Caco-2 (cell line): ENCODE data around the gene SMC1B. TPM values are rescaled to one million over a fixed set of nuclear protein-coding genes. Genes with fewer than 3 reads are reported as not detected.
A peak's percentile ranks its signal among the peaks of the same experiment; 100 is the strongest.

Source experiments
- BruUV-seq: library from RNA; stranded (reverse); fragments of 400-500 nt; replicated peaks from 2 replicates; lab custom pipeline; 2021; lab: Mats Ljungman, UMichigan
- CTCF ChIA-PET: fragments of 300-600 bp; sonication (Branson Sonifier 250); formaldehyde crosslinking; loops from one replicate; lab custom pipeline; 2022; ENCODE audit warnings: antibody characterized with exemption; lab: Charles Lee
- POLR2A ChIA-PET: fragments of 300-600 bp; sonication (Branson Sonifier 250); formaldehyde crosslinking; loops from one replicate; lab custom pipeline; 2022; ENCODE audit warnings: antibody characterized with exemption; lab: Charles Lee
- DNase-seq, 2 experiments: peaks; one replicate each; pipeline versions ENCODE4 v3.0.0 to v3.0.0-alpha.2; 2020 to 2022
- H3K27me3 ChIP-seq: replicated peaks from 2 replicates; pipeline ENCODE4 v1.6.0; 2011; ENCODE audit warnings: low read length; ENCODE audit not compliant: control insufficient read depth, insufficient read depth
- H3K36me3 ChIP-seq: 2 replicates; pipeline ENCODE4 v1.5.1; 2011; ENCODE audit warnings: low read length; ENCODE audit not compliant: control insufficient read depth, insufficient read depth
- H3K4me1 ChIP-seq: fragments of 250-450 bp; sonication (Bioruptor Pico); 2 replicates; pipeline ENCODE4 v1.5.1; 2020; ENCODE audit warnings: mild to moderate bottlenecking
- H3K4me3 ChIP-seq: 2 replicates; pipeline ENCODE4 v1.5.1; 2011; ENCODE audit warnings: low read depth, mild to moderate bottlenecking, control low read depth, low read length
- H3K9me3 ChIP-seq: fragments of 250-450 bp; sonication (Bioruptor Pico); 2 replicates; pipeline ENCODE4 v1.5.1; 2020; ENCODE audit warnings: mild to moderate bottlenecking, moderate library complexity
- H3K27ac Mint-ChIP-seq: one replicate; pipeline ENCODE4 v1.8.0; 2022; ENCODE audit warnings: mixed read lengths; ENCODE audit not compliant: unreplicated experiment
- H3K27me3 Mint-ChIP-seq: one replicate; pipeline ENCODE4 v1.8.0; 2022; ENCODE audit warnings: mixed read lengths; ENCODE audit not compliant: insufficient read depth, unreplicated experiment
- H3K36me3 Mint-ChIP-seq: one replicate; pipeline ENCODE4 v1.8.0; 2022; ENCODE audit warnings: mild to moderate bottlenecking, mixed read lengths; ENCODE audit not compliant: insufficient read depth, unreplicated experiment
- H3K4me1 Mint-ChIP-seq: one replicate; pipeline ENCODE4 v1.8.0; 2022; ENCODE audit warnings: low read depth, mixed read lengths; ENCODE audit not compliant: unreplicated experiment
- H3K4me3 Mint-ChIP-seq: one replicate; pipeline ENCODE4 v1.8.0; 2022; ENCODE audit warnings: mild to moderate bottlenecking, moderate library complexity, mixed read lengths; ENCODE audit not compliant: unreplicated experiment
- H3K9me3 Mint-ChIP-seq: one replicate; pipeline ENCODE4 v1.8.0; 2022; ENCODE audit warnings: mixed read lengths; ENCODE audit not compliant: unreplicated experiment
- intact Hi-C: fragments of 100-400 bp; cut with micrococcal nuclease; formaldehyde crosslinking; loops from one replicate; pipeline ENCODE4 v1.10.0; 2022; ENCODE audit not compliant: unreplicated experiment
- total RNA-seq: library from RNA; stranded (reverse); gene quantifications from 2 replicates; pipeline ENCODE4 v1.2.3, GENCODE V29; 2022
- TF ChIP-seq, protein P1 (sequence below), 2 experiments: fragments of 200-600 bp in 1 of 2; IDR thresholded peaks; 1 replicate in 1 of 2; 2 replicates in 1 of 2; pipeline versions ENCODE4 v1.5.1 to v1.8.0; 2011 to 2022; ENCODE audit warnings: antibody characterized with exemption in 1 of 2, control low read depth in 1 of 2, inconsistent platforms in 1 of 2, low read depth in 1 of 2, low read length in 1 of 2, mild to moderate bottlenecking in 1 of 2, moderate library complexity in 1 of 2; ENCODE audit not compliant: insufficient read depth in 1 of 2, severe bottlenecking in 1 of 2, unreplicated experiment in 1 of 2

The SMC1B gene
- total RNA-seq, 1 experiment from 2014 or later, result 5.3 TPM

- Mint-ChIP-seq H3K36me3 (peaks cover 44% of the 10 kb centered on the region), H3K27me3 (no peaks in the 10 kb centered on the region), H3K9me3 (no peaks in the 10 kb centered on the region), H3K4me1 (no peaks in the 10 kb centered on the region), H3K27ac (no peak overlapping the region), H3K4me3 (no peak overlapping the region)
- H3K27me3 ChIP-seq, result no peaks in the 10 kb centered on the region
- H3K4me1 ChIP-seq, result no peaks in the 10 kb centered on the region
- H3K9me3 ChIP-seq, result no peaks in the 10 kb centered on the region
- ChIA-PET CTCF (no interaction called here), POLR2A (no interaction called here)
- no peak overlapping the region for H3K4me3 ChIP-seq
- BruUV-seq, result no TSS peak
- no peaks in the 10 kb centered on the region for H3K36me3 ChIP-seq
- no peak for DNase-seq
- intact Hi-C loops, result no loop called here
- TF ChIP-seq, protein P1, sequence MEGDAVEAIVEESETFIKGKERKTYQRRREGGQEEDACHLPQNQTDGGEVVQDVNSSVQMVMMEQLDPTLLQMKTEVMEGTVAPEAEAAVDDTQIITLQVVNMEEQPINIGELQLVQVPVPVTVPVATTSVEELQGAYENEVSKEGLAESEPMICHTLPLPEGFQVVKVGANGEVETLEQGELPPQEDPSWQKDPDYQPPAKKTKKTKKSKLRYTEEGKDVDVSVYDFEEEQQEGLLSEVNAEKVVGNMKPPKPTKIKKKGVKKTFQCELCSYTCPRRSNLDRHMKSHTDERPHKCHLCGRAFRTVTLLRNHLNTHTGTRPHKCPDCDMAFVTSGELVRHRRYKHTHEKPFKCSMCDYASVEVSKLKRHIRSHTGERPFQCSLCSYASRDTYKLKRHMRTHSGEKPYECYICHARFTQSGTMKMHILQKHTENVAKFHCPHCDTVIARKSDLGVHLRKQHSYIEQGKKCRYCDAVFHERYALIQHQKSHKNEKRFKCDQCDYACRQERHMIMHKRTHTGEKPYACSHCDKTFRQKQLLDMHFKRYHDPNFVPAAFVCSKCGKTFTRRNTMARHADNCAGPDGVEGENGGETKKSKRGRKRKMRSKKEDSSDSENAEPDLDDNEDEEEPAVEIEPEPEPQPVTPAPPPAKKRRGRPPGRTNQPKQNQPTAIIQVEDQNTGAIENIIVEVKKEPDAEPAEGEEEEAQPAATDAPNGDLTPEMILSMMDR (IDR thresholded peaks at IDR 0.05; ENCODE audit: insufficient read depth in 1 of 2, low read depth in 1 of 2, low read length in 1 of 2, severe bottlenecking in 1 of 2, unreplicated experiment in 1 of 2), result no peak
Observed at GRCh38 chr22:45343143-45343542, 70.3 kb downstream of the SMC1B start.

DNA sequence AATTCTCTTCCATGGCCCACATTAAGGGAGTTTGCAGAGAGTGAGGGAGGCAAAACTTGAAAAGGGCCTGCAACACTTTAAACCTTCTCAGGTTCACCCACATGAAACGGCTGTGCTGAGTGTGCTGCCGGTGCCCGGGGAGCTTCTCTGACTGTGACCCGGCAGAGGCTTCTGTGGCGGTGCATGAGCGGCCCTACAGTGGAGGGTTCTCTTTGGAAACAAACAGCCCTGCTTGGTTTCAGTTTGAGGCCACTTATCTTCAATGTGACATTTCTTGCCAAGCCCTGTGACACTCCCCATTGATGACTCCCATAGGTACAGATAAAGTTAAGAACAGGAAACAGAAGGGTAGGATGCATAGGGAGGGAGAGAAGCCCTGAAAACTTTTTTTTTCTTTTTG, 71.9 kb downstream of the SMC1B start:
- Mint-ChIP-seq H3K36me3 (peaks cover 61% of the 10 kb centered on the region), H3K27me3 (no peaks in the 10 kb centered on the region), H3K9me3 (no peaks in the 10 kb centered on the region), H3K4me1 (no peaks in the 10 kb centered on the region), H3K4me3 (no peak overlapping the region), H3K27ac (no peak overlapping the region)
- Histone ChIP-seq H3K9me3 (no peaks in the 10 kb centered on the region), H3K27me3 (no peaks in the 10 kb centered on the region), H3K4me1 (no peaks in the 10 kb centered on the region), H3K36me3 (no peaks in the 10 kb centered on the region), H3K4me3 (no peak overlapping the region)
- ChIA-PET CTCF (no interaction called here), POLR2A (no interaction called here)
- TSS peak; percentile 31 for BruUV-seq
- TF ChIP-seq, protein P1 (IDR thresholded peaks at IDR 0.05; ENCODE audit: insufficient read depth in 1 of 2, low read depth in 1 of 2, low read length in 1 of 2, severe bottlenecking in 1 of 2, unreplicated experiment in 1 of 2), result no peak
- intact Hi-C loops, result no loop called here
- DNase-seq, result no peak

DNA sequence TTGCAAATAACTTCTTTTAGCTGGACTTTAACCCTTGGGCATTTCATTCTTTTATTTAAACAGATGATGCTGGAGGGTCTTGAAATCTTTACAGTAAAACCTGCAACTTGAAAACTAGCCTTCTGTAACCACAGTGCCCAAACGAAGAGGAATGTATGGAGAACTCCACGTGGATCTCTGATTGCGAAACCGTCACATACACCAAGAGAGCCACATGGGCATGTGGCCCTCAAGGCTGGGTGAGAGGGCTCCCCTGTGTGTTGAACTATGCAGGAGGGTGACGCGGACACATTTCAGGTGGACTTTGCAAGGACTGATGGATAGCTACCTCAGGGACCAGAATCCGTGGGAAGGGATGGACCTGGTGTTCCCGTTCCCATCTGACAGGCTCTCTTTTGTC, 73.1 kb downstream of the SMC1B start:
- Mint-ChIP-seq H3K4me3 (no peak overlapping the region), H3K36me3 (peaks cover 64% of the 10 kb centered on the region), H3K9me3 (no peaks in the 10 kb centered on the region), H3K27me3 (no peaks in the 10 kb centered on the region), H3K4me1 (no peaks in the 10 kb centered on the region), H3K27ac (no peak overlapping the region)
- no peaks in the 10 kb centered on the region for H3K9me3 ChIP-seq
- no peak overlapping the region for H3K4me3 ChIP-seq
- no TSS peak for BruUV-seq
- intact Hi-C loops, result no loop called here
- no peak for DNase-seq
- no peaks in the 10 kb centered on the region for H3K36me3 ChIP-seq
- ChIA-PET CTCF (interaction anchor here (0.5 kb wide), 1 partner anchor 70 kb away, joined by 3 read pairs; no protein-coding TSS in a partner anchor), POLR2A (no interaction called here)
- H3K27me3 ChIP-seq, result no peaks in the 10 kb centered on the region
- TF ChIP-seq, protein P1 (IDR thresholded peaks at IDR 0.05; ENCODE audit: insufficient read depth in 1 of 2, low read depth in 1 of 2, low read length in 1 of 2, severe bottlenecking in 1 of 2, unreplicated experiment in 1 of 2), result no peak
- no peaks in the 10 kb centered on the region for H3K4me1 ChIP-seq
